ENCODE data around the gene STRBP.

Gene STRBP

DNA sequence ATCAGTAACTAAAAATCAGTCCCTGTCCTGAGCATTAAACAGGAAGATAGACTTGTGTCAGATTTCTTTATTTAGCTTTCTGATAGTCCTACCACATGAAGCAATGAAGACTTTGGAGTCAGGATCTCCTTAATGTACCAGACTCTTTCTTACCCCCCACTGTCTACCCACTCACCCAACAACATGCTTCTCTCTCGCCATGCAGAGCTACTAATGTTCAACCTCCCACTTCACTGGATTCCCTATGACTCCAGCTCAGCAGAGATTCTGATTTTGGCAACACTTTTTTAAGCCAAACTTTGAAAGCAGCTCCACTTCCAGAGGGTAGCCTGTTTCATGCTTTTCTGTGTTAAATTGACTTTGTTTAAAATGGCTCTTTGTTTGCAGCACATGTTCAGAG lies 184.1 kb downstream of the STRBP start:
- 84 to 95% methylated on average over 1 of the region's 1 CpG for WGBS, 2 experiments
- peaks cover 12% of the 10 kb centered on the region for H3K36me3 ChIP-seq (ENCODE audit: control insufficient read depth, insufficient read depth, low read length)
- no peak overlapping the region for H3K27ac ChIP-seq (ENCODE audit: insufficient read depth, low read depth, low read length, poor library complexity, severe bottlenecking)
- H3K27me3 ChIP-seq (ENCODE audit: control insufficient read depth, insufficient read depth, low read length, poor library complexity, severe bottlenecking) = no peaks in the 10 kb centered on the region
- H3K4me3 ChIP-seq (ENCODE audit: insufficient read depth, low read depth, low read length) = no peak overlapping the region
- no peaks in the 10 kb centered on the region for H3K4me1 ChIP-seq (ENCODE audit: control insufficient read depth, insufficient read depth, low read length)
- H3K9me3 ChIP-seq (ENCODE audit: control insufficient read depth, low read length) = no peaks in the 10 kb centered on the region

DNA sequence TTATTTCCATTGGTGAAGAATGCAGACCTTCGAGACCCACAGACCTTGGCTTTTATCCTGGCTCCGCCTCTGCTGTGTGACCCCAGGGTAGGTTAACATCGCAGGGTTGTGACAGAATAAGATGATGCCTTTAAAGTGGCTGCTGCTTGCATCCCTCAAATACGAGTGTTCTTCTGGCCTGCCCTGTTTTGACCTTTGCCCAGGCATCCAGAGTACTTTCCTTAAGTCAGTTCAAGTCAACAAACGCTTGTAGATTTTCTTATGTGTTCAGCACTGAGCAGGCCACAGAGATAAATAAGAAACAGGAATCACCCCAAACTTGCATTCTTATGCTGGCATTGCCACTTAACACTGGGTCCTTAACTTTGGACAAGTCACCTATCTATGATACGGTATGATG lies 184.7 kb downstream of the STRBP start:
- Histone ChIP-seq H3K27me3 (ENCODE audit: control insufficient read depth, insufficient read depth, low read length, poor library complexity, severe bottlenecking) (no peaks in the 10 kb centered on the region), H3K36me3 (ENCODE audit: control insufficient read depth, insufficient read depth, low read length) (peaks cover 12% of the 10 kb centered on the region), H3K4me1 (ENCODE audit: control insufficient read depth, insufficient read depth, low read length) (no peaks in the 10 kb centered on the region), H3K9me3 (ENCODE audit: control insufficient read depth, low read length) (no peaks in the 10 kb centered on the region), H3K4me3 (ENCODE audit: insufficient read depth, low read depth, low read length) (no peak overlapping the region), H3K27ac (ENCODE audit: insufficient read depth, low read depth, low read length, poor library complexity, severe bottlenecking) (no peak overlapping the region)
- 92 to 93% methylated on average over 6 of the region's 6 CpGs for WGBS, 2 experiments

- 83 to 88% methylated on average over 2 of the region's 2 CpGs for WGBS, 2 experiments
- Histone ChIP-seq H3K4me1 (ENCODE audit: control insufficient read depth, insufficient read depth, low read length) (no peaks in the 10 kb centered on the region), H3K27ac (ENCODE audit: insufficient read depth, low read depth, low read length, poor library complexity, severe bottlenecking) (no peak overlapping the region), H3K4me3 (ENCODE audit: insufficient read depth, low read depth, low read length) (no peak overlapping the region), H3K27me3 (ENCODE audit: control insufficient read depth, insufficient read depth, low read length, poor library complexity, severe bottlenecking) (no peaks in the 10 kb centered on the region), H3K9me3 (ENCODE audit: control insufficient read depth, low read length) (no peaks in the 10 kb centered on the region), H3K36me3 (ENCODE audit: control insufficient read depth, insufficient read depth, low read length) (peaks cover 12% of the 10 kb centered on the region)
Measured at GRCh38 chr9:123081824-123082223, 186.6 kb downstream of the STRBP start.

- H3K27ac ChIP-seq (ENCODE audit: insufficient read depth, low read depth, low read length, poor library complexity, severe bottlenecking) = no peak overlapping the region
- no peaks in the 10 kb centered on the region for H3K27me3 ChIP-seq (ENCODE audit: control insufficient read depth, insufficient read depth, low read length, poor library complexity, severe bottlenecking)
- H3K4me3 ChIP-seq (ENCODE audit: insufficient read depth, low read depth, low read length) = no peak overlapping the region
- no peaks in the 10 kb centered on the region for H3K4me1 ChIP-seq (ENCODE audit: control insufficient read depth, insufficient read depth, low read length)
- no peaks in the 10 kb centered on the region for H3K9me3 ChIP-seq (ENCODE audit: control insufficient read depth, low read length)
- 90 to 96% methylated on average over 3 of the region's 3 CpGs for WGBS, 2 experiments
- H3K36me3 ChIP-seq (ENCODE audit: control insufficient read depth, insufficient read depth, low read length) = peaks cover 16% of the 10 kb centered on the region
Measured at GRCh38 chr9:123080444-123080843, 187.9 kb downstream of the STRBP start.

GRCh38 chr9:123074628-123075027 lies 193.8 kb downstream of the STRBP start:
- 88 to 98% methylated on average over 3 of the region's 3 CpGs for WGBS, 2 experiments
- no peaks in the 10 kb centered on the region for H3K4me1 ChIP-seq (ENCODE audit: control insufficient read depth, insufficient read depth, low read length)
- H3K4me3 ChIP-seq (ENCODE audit: insufficient read depth, low read depth, low read length) = no peak overlapping the region
- peaks cover 5% of the 10 kb centered on the region for H3K36me3 ChIP-seq (ENCODE audit: control insufficient read depth, insufficient read depth, low read length)
- no peaks in the 10 kb centered on the region for H3K9me3 ChIP-seq (ENCODE audit: control insufficient read depth, low read length)
- no peaks in the 10 kb centered on the region for H3K27me3 ChIP-seq (ENCODE audit: control insufficient read depth, insufficient read depth, low read length, poor library complexity, severe bottlenecking)
- no peak overlapping the region for H3K27ac ChIP-seq (ENCODE audit: insufficient read depth, low read depth, low read length, poor library complexity, severe bottlenecking)

- Histone ChIP-seq H3K36me3 (ENCODE audit: control insufficient read depth, insufficient read depth, low read length) (peaks cover 5% of the 10 kb centered on the region), H3K4me3 (ENCODE audit: insufficient read depth, low read depth, low read length) (no peak overlapping the region), H3K9me3 (ENCODE audit: control insufficient read depth, low read length) (no peaks in the 10 kb centered on the region), H3K27ac (ENCODE audit: insufficient read depth, low read depth, low read length, poor library complexity, severe bottlenecking) (no peak overlapping the region), H3K27me3 (ENCODE audit: control insufficient read depth, insufficient read depth, low read length, poor library complexity, severe bottlenecking) (no peaks in the 10 kb centered on the region), H3K4me1 (ENCODE audit: control insufficient read depth, insufficient read depth, low read length) (no peaks in the 10 kb centered on the region)
- WGBS, 2 experiments = 86 to 95% methylated on average over 1 of the region's 1 CpG
Measured at GRCh38 chr9:123073991-123074422, 194.4 kb downstream of the STRBP start.

GRCh38 chr9:123073441-123073840 lies 194.9 kb downstream of the STRBP start:
- no peaks in the 10 kb centered on the region for H3K27me3 ChIP-seq (ENCODE audit: control insufficient read depth, insufficient read depth, low read length, poor library complexity, severe bottlenecking)
- WGBS, 2 experiments = 56 to 65% methylated on average over 5 of the region's 5 CpGs
- no peak overlapping the region for H3K4me3 ChIP-seq (ENCODE audit: insufficient read depth, low read depth, low read length)
- H3K27ac ChIP-seq (ENCODE audit: insufficient read depth, low read depth, low read length, poor library complexity, severe bottlenecking) = no peak overlapping the region
- peaks cover 5% of the 10 kb centered on the region for H3K36me3 ChIP-seq (ENCODE audit: control insufficient read depth, insufficient read depth, low read length)
- H3K9me3 ChIP-seq (ENCODE audit: control insufficient read depth, low read length) = no peaks in the 10 kb centered on the region
- no peaks in the 10 kb centered on the region for H3K4me1 ChIP-seq (ENCODE audit: control insufficient read depth, insufficient read depth, low read length)

DNA sequence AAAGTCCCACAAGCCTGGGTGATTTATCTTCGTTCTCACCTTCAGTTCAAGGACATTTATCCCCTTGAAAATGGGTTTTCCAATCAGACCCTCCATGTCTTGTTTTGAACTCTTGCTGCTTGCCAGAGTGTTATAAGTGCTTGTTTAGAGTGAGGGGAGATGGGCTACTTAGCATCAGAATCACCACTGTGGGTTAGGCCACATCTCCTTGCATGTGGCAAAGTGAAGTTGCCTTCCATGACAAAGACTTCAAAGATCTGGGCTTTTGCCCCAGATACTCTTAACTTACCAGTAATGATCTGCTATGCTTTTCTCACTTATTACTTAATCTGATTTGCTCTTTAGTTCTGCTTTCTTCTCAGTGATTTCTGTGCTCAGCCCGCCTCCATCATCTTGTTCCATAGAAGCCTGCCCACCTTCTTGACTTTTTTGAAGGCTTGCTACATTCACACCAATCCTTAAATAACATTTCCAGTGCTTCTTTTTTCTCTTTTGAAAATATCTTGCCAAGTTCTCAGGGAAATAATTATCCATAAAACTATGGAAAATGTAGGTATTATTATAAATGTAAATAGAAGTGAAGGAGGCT lies 195.9 kb downstream of the STRBP start:
- Histone ChIP-seq H3K36me3 (ENCODE audit: control insufficient read depth, insufficient read depth, low read length) (peaks cover 5% of the 10 kb centered on the region), H3K27ac (ENCODE audit: insufficient read depth, low read depth, low read length, poor library complexity, severe bottlenecking) (no peak overlapping the region), H3K4me3 (ENCODE audit: insufficient read depth, low read depth, low read length) (no peak overlapping the region), H3K9me3 (ENCODE audit: control insufficient read depth, low read length) (no peaks in the 10 kb centered on the region), H3K4me1 (ENCODE audit: control insufficient read depth, insufficient read depth, low read length) (no peaks in the 10 kb centered on the region), H3K27me3 (ENCODE audit: control insufficient read depth, insufficient read depth, low read length, poor library complexity, severe bottlenecking) (no peaks in the 10 kb centered on the region)
- WGBS, 2 experiments = 45 to 87% methylated on average over 1 to 2 of the region's 2 CpGs

All from ectodermal cell (in vitro differentiated cells).